Measurements from ENCODE around the gene ZBTB21. TPM values are rescaled to one million over a fixed set of nuclear protein-coding genes. Genes with fewer than 3 reads are reported as not detected.

Gene ZBTB21
- polyA plus RNA-seq, 1 of the 3 experiments (the other 2 are of a cell fraction) = 2.9 TPM

- no peak for TF ChIP-seq FOXJ3 (CRISPR knock-in tag; IDR thresholded peaks at IDR 0.05)
- no peak for TF ChIP-seq MAX (IDR thresholded peaks at IDR 0.05; ENCODE audit: low read depth)
Observed at GRCh38 chr21:42031241-42031640, 21.1 kb upstream of the ZBTB21 start (continued).

GRCh38 chr21:42030311-42030710 is 20.2 kb upstream of the ZBTB21 start:
- no peaks in the 10 kb centered on the region for H3K79me2 ChIP-seq (ENCODE audit: insufficient read depth)
- no peaks in the 10 kb centered on the region for H3K36me3 ChIP-seq (replicated peaks in 1 of 2; ENCODE audit: control insufficient read depth in 1 of 2, insufficient read depth in 2 of 2, low read length in 1 of 2)
- H3K27ac ChIP-seq (ENCODE audit: low read depth in 2 of 2, low read length in 1 of 2) = no peak overlapping the region
- H4K20me1 ChIP-seq (ENCODE audit: insufficient read depth) = no peaks in the 10 kb centered on the region
- no peaks in the 10 kb centered on the region for H3K4me1 ChIP-seq (ENCODE audit: control insufficient read depth in 1 of 2, insufficient read depth in 2 of 2, low read depth in 1 of 2, low read length in 1 of 2)
- TF ChIP-seq FOSL2 (IDR thresholded peaks at IDR 0.05; ENCODE audit: borderline replicate concordance, low read depth) = no peak
- no peak for TF ChIP-seq POLR2AphosphoS5 (IDR thresholded peaks at IDR 0.05; ENCODE audit: low read depth, low read length)
- no peak for TF ChIP-seq RAD21 (IDR thresholded peaks at IDR 0.05; ENCODE audit: low read length)
- TF ChIP-seq RXRA (IDR thresholded peaks at IDR 0.05; ENCODE audit: borderline replicate concordance, low read depth) = no peak
- TF ChIP-seq NRF1 (IDR thresholded peaks at IDR 0.05; ENCODE audit: low read depth, low read length) = no peak
- TF ChIP-seq YY1 (IDR thresholded peaks at IDR 0.05; ENCODE audit: low read depth) = no peak
- TF ChIP-seq FOXJ3 (CRISPR knock-in tag; IDR thresholded peaks at IDR 0.05) = no peak
- no peak for TF ChIP-seq EZH2phosphoT487 (IDR thresholded peaks at IDR 0.05; ENCODE audit: borderline replicate concordance, low read depth)
- TF ChIP-seq MEF2A (IDR thresholded peaks at IDR 0.05; ENCODE audit: borderline replicate concordance, low read depth) = no peak
- TF ChIP-seq ZBTB33 (IDR thresholded peaks at IDR 0.05; ENCODE audit: borderline replicate concordance, low read depth) = no peak
- TF ChIP-seq PBX3 (IDR thresholded peaks at IDR 0.05) = no peak
- DNase-seq = no peak
- H3K9ac ChIP-seq = no peak overlapping the region
- WGBS (ENCODE audit: low lambda C conversion rate) = 61% methylated on average over 4 of the region's 4 CpGs
- CTCF ChIA-PET = interaction anchor here (1.5 kb wide), 1 partner anchor 87 kb away, joined by 4 read pairs; no protein-coding TSS in a partner anchor
- no peak overlapping the region for H3K4me3 ChIP-seq (ENCODE audit: low read depth in 2 of 2, low read length in 1 of 2)
- no peaks in the 10 kb centered on the region for H3K9me2 ChIP-seq
- no peak overlapping the region for H3K4me2 ChIP-seq
- no peak overlapping the region for H2AFZ ChIP-seq (ENCODE audit: low read depth)
- no peaks in the 10 kb centered on the region for H3K9me3 ChIP-seq
- H3K27me3 ChIP-seq (ENCODE audit: insufficient read depth) = peaks cover 5% of the 10 kb centered on the region
- POLR2A ChIA-PET = no interaction called here
- H3F3A ChIP-seq (replicated peaks; ENCODE audit: insufficient read depth) = no peaks in the 10 kb centered on the region

- H3K4me3 ChIP-seq (ENCODE audit: low read depth in 2 of 2, low read length in 1 of 2) = no peak overlapping the region
- no peak overlapping the region for H3K9ac ChIP-seq
- H3K27ac ChIP-seq (ENCODE audit: low read depth in 2 of 2, low read length in 1 of 2) = no peak overlapping the region
- CTCF ChIA-PET = no interaction called here
- POLR2A ChIA-PET = no interaction called here
- no peaks in the 10 kb centered on the region for H3F3A ChIP-seq (replicated peaks; ENCODE audit: insufficient read depth)
- H4K20me1 ChIP-seq (ENCODE audit: insufficient read depth) = no peaks in the 10 kb centered on the region
- H3K79me2 ChIP-seq (ENCODE audit: insufficient read depth) = no peaks in the 10 kb centered on the region
- H3K4me1 ChIP-seq (ENCODE audit: control insufficient read depth in 1 of 2, insufficient read depth in 2 of 2, low read depth in 1 of 2, low read length in 1 of 2) = no peaks in the 10 kb centered on the region
- H3K36me3 ChIP-seq (replicated peaks in 1 of 2; ENCODE audit: control insufficient read depth in 1 of 2, insufficient read depth in 2 of 2, low read length in 1 of 2) = no peaks in the 10 kb centered on the region
- WGBS (ENCODE audit: low lambda C conversion rate) = 82% methylated on average over 9 of the region's 9 CpGs
- H3K9me3 ChIP-seq = no peaks in the 10 kb centered on the region
- H3K4me2 ChIP-seq = no peak overlapping the region
- DNase-seq = no peak
- H3K27me3 ChIP-seq (ENCODE audit: insufficient read depth) = peaks cover 5% of the 10 kb centered on the region
- H3K9me2 ChIP-seq = no peaks in the 10 kb centered on the region
- no peak overlapping the region for H2AFZ ChIP-seq (ENCODE audit: low read depth)
- no peak for TF ChIP-seq FOXJ3 (CRISPR knock-in tag; IDR thresholded peaks at IDR 0.05)
- TF ChIP-seq TCF12 (IDR thresholded peaks at IDR 0.05) = no peak
- no peak for TF ChIP-seq FOSL2 (IDR thresholded peaks at IDR 0.05; ENCODE audit: borderline replicate concordance, low read depth)
- TF ChIP-seq TAF1 (IDR thresholded peaks at IDR 0.05; ENCODE audit: borderline replicate concordance, low read depth, low read length) = no peak
- TF ChIP-seq EZH2phosphoT487 (IDR thresholded peaks at IDR 0.05; ENCODE audit: borderline replicate concordance, low read depth) = no peak
- no peak for TF ChIP-seq NRF1 (IDR thresholded peaks at IDR 0.05; ENCODE audit: low read depth, low read length)
- TF ChIP-seq RFX5 (IDR thresholded peaks at IDR 0.05; ENCODE audit: low read length) = no peak
- no peak for TF ChIP-seq MAX (IDR thresholded peaks at IDR 0.05; ENCODE audit: low read depth)
- TF ChIP-seq CTCF (IDR thresholded peaks at IDR 0.05) = no peak
- TF ChIP-seq ZBTB33 (IDR thresholded peaks at IDR 0.05; ENCODE audit: borderline replicate concordance, low read depth) = no peak
- TF ChIP-seq YY1 (IDR thresholded peaks at IDR 0.05; ENCODE audit: low read depth) = no peak
Observed at GRCh38 chr21:42028766-42029425, 18.7 kb upstream of the ZBTB21 start.
